Measurements from ENCODE around the gene MYBPC1. TPM values are rescaled to one million over a fixed set of nuclear protein-coding genes. Genes with fewer than 3 reads are reported as not detected.

Gene MYBPC1
- total RNA-seq, 2 donors from 2014 or later: not detected

- H3K9me3 Mint-ChIP-seq: no peaks in the 10 kb centered on the region
- H3K4me3 Mint-ChIP-seq: no peak overlapping the region
- no peak for ATAC-seq (replicated peaks)
- H3K4me1 Mint-ChIP-seq: no peaks in the 10 kb centered on the region
- H3K27me3 Mint-ChIP-seq: peaks cover 11% of the 10 kb centered on the region
- no peak overlapping the region for H3K27ac Mint-ChIP-seq
- no peaks in the 10 kb centered on the region for H3K36me3 Mint-ChIP-seq (ENCODE audit: low read depth)
Measured at GRCh38 chr12:101685092-101685491, 90.3 kb downstream of the MYBPC1 start.

- H3K27me3 Mint-ChIP-seq: peaks cover 11% of the 10 kb centered on the region
- H3K9me3 Mint-ChIP-seq: no peaks in the 10 kb centered on the region
- no peak overlapping the region for H3K4me3 Mint-ChIP-seq
- no peaks in the 10 kb centered on the region for H3K4me1 Mint-ChIP-seq
- no peak for ATAC-seq (replicated peaks)
- no peak overlapping the region for H3K27ac Mint-ChIP-seq
- H3K36me3 Mint-ChIP-seq (ENCODE audit: low read depth): no peaks in the 10 kb centered on the region
Measured at GRCh38 chr12:101686176-101686575, 91.4 kb downstream of the MYBPC1 start.

GRCh38 chr12:101690544-101691098 lies 95.8 kb downstream of the MYBPC1 start:
- no peak overlapping the region for H3K4me3 Mint-ChIP-seq
- no peak overlapping the region for H3K27ac Mint-ChIP-seq
- H3K36me3 Mint-ChIP-seq (ENCODE audit: low read depth): no peaks in the 10 kb centered on the region
- H3K4me1 Mint-ChIP-seq: no peaks in the 10 kb centered on the region
- no peaks in the 10 kb centered on the region for H3K9me3 Mint-ChIP-seq
- ATAC-seq (replicated peaks): no peak
- H3K27me3 Mint-ChIP-seq: peaks cover 9% of the 10 kb centered on the region

- Mint-ChIP-seq H3K36me3 (ENCODE audit: low read depth) (no peaks in the 10 kb centered on the region), H3K4me3 (no peak overlapping the region)
Measured at GRCh38 chr12:101691503-101692096, 96.8 kb downstream of the MYBPC1 start.

GRCh38 chr12:101694297-101694848 lies 99.6 kb downstream of the MYBPC1 start:
- H3K9me3 Mint-ChIP-seq: no peaks in the 10 kb centered on the region
- no peaks in the 10 kb centered on the region for H3K36me3 Mint-ChIP-seq (ENCODE audit: low read depth)

More at GRCh38 chr12:101691503-101692096, 96.8 kb downstream of the MYBPC1 start:
- Mint-ChIP-seq H3K27me3 (peaks cover 10% of the 10 kb centered on the region), H3K27ac (no peak overlapping the region), H3K9me3 (no peaks in the 10 kb centered on the region), H3K4me1 (no peaks in the 10 kb centered on the region)
- no peak for ATAC-seq (replicated peaks)

DNA sequence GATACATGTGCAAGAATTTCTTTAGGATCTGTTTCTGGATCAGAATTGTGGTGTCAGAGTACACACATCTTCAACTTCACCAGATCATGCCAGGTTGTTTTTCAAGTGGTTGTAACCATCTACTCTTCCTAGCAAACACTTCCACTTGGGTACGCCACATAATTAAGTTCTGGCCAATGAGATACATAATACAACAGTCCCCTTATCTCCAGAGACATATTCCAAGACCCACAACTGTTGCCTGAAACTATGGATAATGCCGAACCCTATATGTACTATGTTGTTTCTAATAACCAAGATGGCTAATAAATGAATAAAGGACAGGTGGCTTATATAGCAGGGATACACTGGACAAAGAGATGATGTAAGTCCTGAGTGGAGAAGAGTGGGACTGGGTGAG lies 100.2 kb downstream of the MYBPC1 start:
- no peak overlapping the region for H3K27ac Mint-ChIP-seq
- no peak for ATAC-seq (replicated peaks)
- no peaks in the 10 kb centered on the region for H3K9me3 Mint-ChIP-seq
- peaks cover 7% of the 10 kb centered on the region for H3K27me3 Mint-ChIP-seq
- H3K4me1 Mint-ChIP-seq: no peaks in the 10 kb centered on the region
- H3K4me3 Mint-ChIP-seq: no peak overlapping the region
- H3K36me3 Mint-ChIP-seq (ENCODE audit: low read depth): no peaks in the 10 kb centered on the region

More at GRCh38 chr12:101694297-101694848, 99.6 kb downstream of the MYBPC1 start:
- H3K27me3 Mint-ChIP-seq: peaks cover 8% of the 10 kb centered on the region
- no peak overlapping the region for H3K27ac Mint-ChIP-seq
- H3K4me1 Mint-ChIP-seq: no peaks in the 10 kb centered on the region
- no peak for ATAC-seq (replicated peaks)
- no peak overlapping the region for H3K4me3 Mint-ChIP-seq

GRCh38 chr12:101695706-101696105 lies 100.9 kb downstream of the MYBPC1 start:
- H3K4me3 Mint-ChIP-seq: peak overlapping the region; percentile 81
- ATAC-seq (replicated peaks): no peak
- H3K36me3 Mint-ChIP-seq (ENCODE audit: low read depth): no peaks in the 10 kb centered on the region
- no peaks in the 10 kb centered on the region for H3K9me3 Mint-ChIP-seq
- H3K27me3 Mint-ChIP-seq: peaks cover 7% of the 10 kb centered on the region
- no peak overlapping the region for H3K27ac Mint-ChIP-seq
- H3K4me1 Mint-ChIP-seq: no peaks in the 10 kb centered on the region

DNA sequence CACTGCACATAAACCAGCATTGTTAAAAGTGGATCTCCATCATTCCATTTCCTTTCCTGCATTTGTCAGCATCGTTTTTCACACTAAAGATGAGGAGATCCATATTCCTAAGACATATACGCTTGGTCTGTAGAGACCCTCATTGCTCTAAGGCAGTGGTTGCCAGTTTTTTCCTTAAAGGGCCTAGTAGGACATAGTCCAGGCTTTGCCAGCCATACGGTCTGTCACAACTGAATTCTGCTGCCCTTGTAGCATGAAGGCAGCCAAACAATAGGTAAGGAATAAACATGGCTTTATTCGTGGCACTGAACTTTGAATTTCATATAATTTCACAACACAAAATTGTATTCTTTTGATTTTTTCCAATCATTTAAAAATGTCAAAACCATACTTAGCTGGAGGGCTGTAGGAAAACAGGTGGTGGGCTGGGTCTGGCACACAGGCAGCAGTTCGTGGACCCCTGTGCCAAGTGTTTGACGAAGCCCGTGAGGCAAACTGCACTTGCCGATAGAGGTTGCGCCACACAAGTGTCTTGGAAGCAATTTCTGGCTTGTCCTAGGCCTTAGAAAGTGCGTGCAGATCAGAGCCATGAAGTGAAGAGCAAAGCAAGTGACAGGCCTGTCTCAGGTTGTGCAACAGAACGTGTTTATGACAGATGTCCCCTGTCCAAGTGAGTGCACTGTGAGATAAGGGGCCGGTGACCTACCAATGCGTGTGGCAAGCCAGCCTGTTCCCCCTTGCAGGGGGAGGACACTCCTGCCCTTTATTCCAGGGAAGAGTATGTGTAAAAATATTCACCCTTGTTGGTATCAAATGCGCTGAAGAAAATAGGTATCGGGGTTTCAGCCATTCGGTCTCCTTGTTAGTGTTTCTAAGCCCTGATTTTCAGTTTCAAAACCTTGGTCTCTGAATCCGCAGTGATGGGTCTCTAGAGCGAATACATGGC lies 101.8 kb downstream of the MYBPC1 start:
- Mint-ChIP-seq H3K4me1 (no peaks in the 10 kb centered on the region), H3K9me3 (no peaks in the 10 kb centered on the region), H3K27ac (no peak overlapping the region), H3K27me3 (peaks cover 7% of the 10 kb centered on the region), H3K4me3 (peak overlapping the region; percentile 81), H3K36me3 (ENCODE audit: low read depth) (no peaks in the 10 kb centered on the region)
- no peak for ATAC-seq (replicated peaks)

- Mint-ChIP-seq H3K36me3 (ENCODE audit: low read depth) (no peaks in the 10 kb centered on the region), H3K9me3 (no peaks in the 10 kb centered on the region), H3K4me3 (peak within 1 kb of the TSS; percentile 83), H3K4me1 (no peaks in the 10 kb centered on the region), H3K27ac (peak within 1 kb of the TSS; percentile 67), H3K27me3 (peaks cover 7% of the 10 kb centered on the region)
- peak; percentile 82 for ATAC-seq (replicated peaks)
Measured at GRCh38 chr12:101697197-101697929, 102.6 kb downstream of the MYBPC1 start, which contains the start of gene CHPT1. TSS of gene CHPT1 (plus strand) at chr12:101697640. CDS start at chr12:101697862, 222 bp downstream.

DNA sequence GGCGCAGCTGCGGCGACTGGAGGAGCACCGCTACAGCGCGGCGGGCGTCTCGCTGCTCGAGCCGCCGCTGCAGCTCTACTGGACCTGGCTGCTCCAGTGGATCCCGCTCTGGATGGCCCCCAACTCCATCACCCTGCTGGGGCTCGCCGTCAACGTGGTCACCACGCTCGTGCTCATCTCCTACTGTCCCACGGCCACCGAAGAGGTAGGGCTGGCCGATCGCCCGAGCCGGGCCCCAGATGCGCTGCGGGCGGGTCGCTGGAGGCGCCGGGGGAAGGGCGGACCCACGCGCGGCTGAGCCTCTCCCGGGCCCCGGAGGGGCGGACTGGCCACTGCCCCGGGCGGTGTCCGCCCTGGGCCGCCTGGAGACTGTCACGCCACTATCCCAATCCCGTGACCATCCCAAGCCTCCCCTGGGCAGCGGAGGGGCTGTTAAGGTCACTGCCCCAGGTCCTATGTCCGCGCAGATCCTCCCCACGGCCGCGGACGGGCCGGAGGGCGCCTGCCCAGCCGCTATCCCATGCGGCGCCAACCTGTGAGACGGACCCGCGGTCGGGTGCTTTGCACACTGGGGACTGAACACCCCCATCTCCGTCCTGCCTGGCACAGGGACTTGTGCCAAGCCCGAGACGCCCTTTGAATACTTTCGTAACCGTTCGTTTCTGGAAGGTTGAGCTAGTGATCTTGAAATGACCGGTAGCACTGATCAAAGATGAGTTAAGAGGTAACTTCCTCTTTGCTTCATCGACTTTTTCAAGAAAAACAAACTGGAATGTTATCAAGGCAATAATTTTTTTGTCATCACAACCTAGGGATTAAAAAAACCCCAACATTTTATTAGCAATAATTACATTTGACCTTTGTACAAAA lies 103.4 kb downstream of the MYBPC1 start:
- Mint-ChIP-seq H3K27me3 (peaks cover 7% of the 10 kb centered on the region), H3K36me3 (ENCODE audit: low read depth) (no peaks in the 10 kb centered on the region), H3K9me3 (no peaks in the 10 kb centered on the region), H3K4me1 (no peaks in the 10 kb centered on the region), H3K27ac (peak overlapping the region; percentile 67), H3K4me3 (peak overlapping the region; percentile 83)
- peak; percentile 44 for ATAC-seq (replicated peaks)

GRCh38 chr12:101698800-101699347 lies 104.1 kb downstream of the MYBPC1 start:
- no peak for ATAC-seq (replicated peaks)
- Mint-ChIP-seq H3K4me1 (no peaks in the 10 kb centered on the region), H3K36me3 (ENCODE audit: low read depth) (no peaks in the 10 kb centered on the region), H3K9me3 (no peaks in the 10 kb centered on the region), H3K4me3 (peak overlapping the region; percentile 83), H3K27me3 (peaks cover 7% of the 10 kb centered on the region), H3K27ac (peak overlapping the region; percentile 67)

DNA sequence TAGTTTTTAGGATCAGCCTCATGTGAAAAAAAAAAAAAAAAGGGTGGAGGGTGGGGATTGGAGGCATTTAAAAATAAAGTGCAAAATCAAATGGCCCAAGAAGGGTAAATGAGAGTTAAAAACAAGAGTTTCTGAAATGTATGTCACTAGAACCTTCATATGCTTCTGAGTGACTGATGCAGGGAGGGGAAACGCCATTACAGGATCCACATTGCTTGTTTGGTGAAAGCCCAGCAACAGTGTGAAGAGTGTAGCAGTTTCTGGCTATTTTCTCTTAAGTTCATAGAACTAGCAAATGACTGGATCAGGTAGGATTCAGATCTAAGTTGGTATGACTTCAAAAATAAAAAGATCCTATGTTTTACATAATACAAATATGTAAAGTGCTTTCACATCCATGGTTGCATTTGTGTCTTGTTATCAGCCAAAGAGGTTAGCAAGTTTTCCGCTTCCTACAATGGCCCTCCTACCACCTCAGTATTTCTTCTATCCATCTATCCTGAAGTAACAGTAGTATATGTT lies 105.6 kb downstream of the MYBPC1 start:
- Mint-ChIP-seq H3K9me3 (no peaks in the 10 kb centered on the region), H3K27me3 (peaks cover 4% of the 10 kb centered on the region), H3K36me3 (ENCODE audit: low read depth) (no peaks in the 10 kb centered on the region), H3K4me3 (no peak overlapping the region), H3K4me1 (no peaks in the 10 kb centered on the region), H3K27ac (no peak overlapping the region)
- ATAC-seq (replicated peaks): no peak

DNA sequence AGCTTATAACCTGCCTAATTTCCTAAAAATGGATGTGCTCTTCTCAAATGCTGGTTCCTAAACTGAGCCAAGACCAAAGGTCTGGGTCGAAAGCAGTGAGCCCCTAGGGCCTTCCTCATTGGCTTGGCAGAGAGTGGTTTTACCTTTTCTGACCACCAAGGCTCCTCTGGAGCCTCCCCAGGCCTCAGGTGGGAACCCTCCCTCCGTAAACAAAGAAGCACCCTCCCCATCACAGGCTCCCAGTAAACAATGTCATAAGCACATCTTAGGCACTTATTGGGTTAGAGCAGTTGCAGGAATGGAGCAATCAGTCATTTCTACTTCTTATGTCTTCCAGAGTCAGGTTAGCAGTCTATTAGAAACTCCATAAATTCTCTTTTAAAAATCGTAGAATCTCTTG lies 108.7 kb downstream of the MYBPC1 start:
- H3K4me1 Mint-ChIP-seq: no peaks in the 10 kb centered on the region
- H3K27ac Mint-ChIP-seq: no peak overlapping the region
- no peaks in the 10 kb centered on the region for H3K36me3 Mint-ChIP-seq (ENCODE audit: low read depth)
- peaks cover 5% of the 10 kb centered on the region for H3K27me3 Mint-ChIP-seq
- H3K9me3 Mint-ChIP-seq: no peaks in the 10 kb centered on the region
- no peak overlapping the region for H3K4me3 Mint-ChIP-seq
- no peak for ATAC-seq (replicated peaks)

Measured in activated T-helper 17 cell treated with anti-CD3 and anti-CD28 coated beads, Interleukin-2, amount 50 U/mL, for 72 hours (primary cell).